H9 (cell line): ENCODE measurements around the gene GFPT1. TPM values are rescaled to one million over a fixed set of nuclear protein-coding genes. Genes with fewer than 3 reads are reported as not detected.

ENCODE experiments used
- DNase-seq: peaks from one replicate; pipeline ENCODE4 v3.0.0-alpha.2; 2017
- H2AFZ ChIP-seq: one replicate; pipeline ENCODE4 v1.6.1; 2013; ENCODE audit warnings: mild to moderate bottlenecking, low read length, control low read depth, moderate library complexity
- H2AK5ac ChIP-seq: 2 replicates; pipeline ENCODE4 v1.6.1; 2013; ENCODE audit warnings: low read length, control low read depth, mixed read lengths; ENCODE audit not compliant: insufficient read length
- H2BK120ac ChIP-seq: one replicate; pipeline ENCODE4 v1.6.1; 2013; ENCODE audit warnings: low read depth, mild to moderate bottlenecking, low read length, control low read depth, inconsistent platforms; ENCODE audit not compliant: poor library complexity, severe bottlenecking
- H2BK12ac ChIP-seq: 2 replicates; pipeline ENCODE4 v1.6.1; 2013; ENCODE audit warnings: low read length, control low read depth, mixed read lengths, low read depth; ENCODE audit not compliant: insufficient read length
- H2BK15ac ChIP-seq: 2 replicates; pipeline ENCODE4 v1.6.1; 2013; ENCODE audit warnings: low read depth, low read length, control low read depth
- H2BK20ac ChIP-seq: one replicate; pipeline ENCODE4 v1.6.1; 2013; ENCODE audit warnings: low read depth, mild to moderate bottlenecking, low read length, control low read depth, inconsistent platforms; ENCODE audit not compliant: poor library complexity, severe bottlenecking
- H2BK5ac ChIP-seq: 2 replicates; pipeline ENCODE4 v1.6.1; 2013; ENCODE audit warnings: low read length, control low read depth, mixed read lengths; ENCODE audit not compliant: insufficient read length
- H3K14ac ChIP-seq: 2 replicates; pipeline ENCODE4 v1.6.1; 2013; ENCODE audit warnings: low read length, control low read depth; ENCODE audit not compliant: insufficient read depth
- H3K18ac ChIP-seq: 2 replicates; pipeline ENCODE4 v1.6.1; 2013; ENCODE audit warnings: low read depth, mild to moderate bottlenecking, mixed read lengths, low read length, control low read depth; ENCODE audit not compliant: insufficient read length
- H3K23ac ChIP-seq: 2 replicates; pipeline ENCODE4 v1.6.1; 2013; ENCODE audit warnings: low read length, control low read depth, mixed read lengths, low read depth; ENCODE audit not compliant: insufficient read length
- H3K23me2 ChIP-seq: 2 replicates; pipeline ENCODE4 v1.6.1; 2013; ENCODE audit warnings: low read depth, mild to moderate bottlenecking, mixed read lengths, low read length, control low read depth; ENCODE audit not compliant: insufficient read length, poor library complexity, severe bottlenecking
- H3K27ac ChIP-seq: 2 replicates; pipeline ENCODE4 v1.5.1; 2013; ENCODE audit warnings: low read length, control low read depth, mixed read lengths, low read depth; ENCODE audit not compliant: insufficient read length
- H3K27me3 ChIP-seq: 2 replicates; pipeline ENCODE4 v1.6.1; 2013; ENCODE audit warnings: low read length, control low read depth, inconsistent platforms; ENCODE audit not compliant: insufficient read depth
- H3K4ac ChIP-seq: 2 replicates; pipeline ENCODE4 v1.6.1; 2013; ENCODE audit warnings: low read depth, mild to moderate bottlenecking, control low read depth, inconsistent platforms, low read length, moderate library complexity
- H3K4me1 ChIP-seq: 2 replicates; pipeline ENCODE4 v1.6.1; 2013; ENCODE audit warnings: low read length, control low read depth, inconsistent platforms; ENCODE audit not compliant: insufficient read depth
- H3K4me2 ChIP-seq: 2 replicates; pipeline ENCODE4 v1.6.1; 2013; ENCODE audit warnings: low read length, control low read depth, mixed read lengths; ENCODE audit not compliant: insufficient read length, insufficient read depth
- H3K56ac ChIP-seq: 2 replicates; pipeline ENCODE4 v1.6.1; 2013; ENCODE audit warnings: low read depth, mild to moderate bottlenecking, mixed read lengths, low read length, control low read depth; ENCODE audit not compliant: insufficient read length
- H3K79me1 ChIP-seq: 2 replicates; pipeline ENCODE4 v1.6.1; 2013; ENCODE audit warnings: low read depth, mild to moderate bottlenecking, moderate library complexity, low read length, control low read depth, inconsistent platforms; ENCODE audit not compliant: insufficient read depth, poor library complexity, severe bottlenecking
- H3K79me2 ChIP-seq: 2 replicates; pipeline ENCODE4 v1.6.1; 2013; ENCODE audit warnings: low read length, control low read depth, inconsistent platforms; ENCODE audit not compliant: insufficient read depth
- H3K9ac ChIP-seq: 2 replicates; pipeline ENCODE4 v1.6.1; 2013; ENCODE audit warnings: low read length, control low read depth, mixed read lengths; ENCODE audit not compliant: insufficient read length; ENCODE audit errors: extremely low read depth
- H3K9me3 ChIP-seq: one replicate; pipeline ENCODE4 v1.6.1; 2013; ENCODE audit warnings: low read depth, low read length, inconsistent platforms; ENCODE audit not compliant: control insufficient read depth
- H3T11ph ChIP-seq: one replicate; pipeline ENCODE4 v1.6.1; 2013; ENCODE audit warnings: mild to moderate bottlenecking, low read length, control low read depth, inconsistent platforms
- H4K20me1 ChIP-seq: one replicate; pipeline ENCODE4 v1.6.1; 2013; ENCODE audit not compliant: control insufficient read depth, insufficient read length, insufficient read depth
- H4K5ac ChIP-seq: 2 replicates; pipeline ENCODE4 v1.6.1; 2013; ENCODE audit warnings: low read depth, mild to moderate bottlenecking, mixed read lengths, low read length, control low read depth; ENCODE audit not compliant: insufficient read length
- H4K8ac ChIP-seq: replicated peaks from 2 replicates; pipeline ENCODE4 v1.6.1; 2013; ENCODE audit warnings: low read length, control low read depth, mixed read lengths, low read depth; ENCODE audit not compliant: insufficient read length
- H4K91ac ChIP-seq: 2 replicates; pipeline ENCODE4 v1.6.1; 2013; ENCODE audit warnings: low read depth, mild to moderate bottlenecking, moderate library complexity, mixed read lengths, low read length, control low read depth; ENCODE audit not compliant: insufficient read length
- H3K27ac Mint-ChIP-seq, 3 experiments: 2 replicates in 2 of 3; 3 replicates in 1 of 3; pipeline ENCODE4 v1.8.0; 2020 to 2021; ENCODE audit warnings: mixed read lengths in 3 of 3, mild to moderate bottlenecking in 1 of 3, moderate library complexity in 1 of 3
- H3K27me3 Mint-ChIP-seq: 2 replicates; pipeline ENCODE4 v1.8.0; 2021; ENCODE audit warnings: low read depth, mild to moderate bottlenecking, moderate library complexity, mixed read lengths
- H3K36me3 Mint-ChIP-seq, 3 experiments: 2 replicates in 2 of 3; 3 replicates in 1 of 3; pipeline ENCODE4 v1.8.0; 2020 to 2021; ENCODE audit warnings: low read depth in 3 of 3, mixed read lengths in 3 of 3; ENCODE audit not compliant: insufficient read depth in 1 of 3
- H3K4me1 Mint-ChIP-seq, 2 experiments: 2 replicates each; pipeline ENCODE4 v1.8.0; 2020; ENCODE audit warnings: mixed read lengths in 2 of 2
- H3K4me3 Mint-ChIP-seq, 2 experiments: 2 replicates in 1 of 2; 3 replicates in 1 of 2; pipeline ENCODE4 v1.8.0; 2020 to 2021; ENCODE audit warnings: mild to moderate bottlenecking in 2 of 2, mixed read lengths in 2 of 2, moderate library complexity in 1 of 2
- H3K9me3 Mint-ChIP-seq, 2 experiments: 2 replicates in 1 of 2; 3 replicates in 1 of 2; pipeline ENCODE4 v1.8.0; 2020; ENCODE audit warnings: mild to moderate bottlenecking in 2 of 2, mixed read lengths in 2 of 2, moderate library complexity in 1 of 2
- CTCF ChIP-seq: fragments of 200-600 bp; sonication (generic); conservative IDR thresholded peaks from 3 replicates; pipeline ENCODE4 v1.8.0; 2021; ENCODE audit warnings: antibody characterized with exemption, mild to moderate bottlenecking
- WGBS: extraction: QIAGEN DNeasy Blood & Tissue Kit; methylation state at CpG from one replicate; pipeline ENCODE4 v1.1.7; 2013; ENCODE audit warnings: missing lambda C conversion rate, low lambda C conversion rate, mixed read lengths; ENCODE audit not compliant: insufficient read length; ENCODE audit errors: extremely low coverage; 5-methylcytosine and 5-hydroxymethylcytosine counted together
- total RNA-seq: library from RNA; stranded (reverse); gene quantifications from 2 replicates; pipeline ENCODE4 v1.2.1, GENCODE V29; 2021

GFPT1 gene
- total RNA-seq, 1 experiment from 2014 or later, result 84.4 TPM

- H3K79me2 ChIP-seq, result no peaks in the 10 kb centered on the region
- no peak overlapping the region for H3K27ac ChIP-seq
These were observed 95.3 kb downstream of the GFPT1 start for GRCh38 chr2:69291721-69292120.

More at GRCh38 chr2:69291721-69292120, 95.3 kb downstream of the GFPT1 start:
- no peaks in the 10 kb centered on the region for H3K9me3 Mint-ChIP-seq
- DNase-seq, result no peak
- Histone ChIP-seq H3K9me3 (no peaks in the 10 kb centered on the region), H3K14ac (no peak overlapping the region), H3K9ac (no peak overlapping the region), H3K23me2 (no peaks in the 10 kb centered on the region), H3K4me2 (no peak overlapping the region), H3K18ac (no peak overlapping the region), H4K20me1 (no peaks in the 10 kb centered on the region), H4K91ac (no peak overlapping the region), H3K56ac (no peak overlapping the region), H4K8ac (no peak overlapping the region), H3K4me1 (no peaks in the 10 kb centered on the region), H2AFZ (no peak overlapping the region), H3K23ac (no peak overlapping the region), H2BK12ac (no peak overlapping the region), H3K27me3 (no peaks in the 10 kb centered on the region; the same call in 1 of the 2 replicates), H4K5ac (no peak overlapping the region), H2BK120ac (no peak overlapping the region), H3K79me1 (no peaks in the 10 kb centered on the region), H2AK5ac (no peak overlapping the region), H2BK20ac (no peak overlapping the region), H3K4ac (no peak overlapping the region), H2BK5ac (no peak overlapping the region), H3T11ph (no peak overlapping the region), H2BK15ac (no peak overlapping the region)
- WGBS, result no CpG with 5 or more reads among the region's 3 CpGs
- TF ChIP-seq CTCF, result no peak
- no peak overlapping the region for H3K4me3 Mint-ChIP-seq
- no peaks in the 10 kb centered on the region for H3K36me3 Mint-ChIP-seq
- no peak overlapping the region for H3K27ac Mint-ChIP-seq
- H3K4me1 Mint-ChIP-seq, result peaks cover 4 to 6% of the 10 kb centered on the region in 2 experiments; a peak in 3 of 4 replicates
- no peaks in the 10 kb centered on the region; the same call in 1 of the 2 replicates for H3K27me3 Mint-ChIP-seq
